ENCODE measurements around the gene THSD7B.
"Not testable (repeated sequence)": the region's sequence is repeated elsewhere in the genome, so short reads cannot be mapped to it uniquely, and the experiment has no call there.

THSD7B gene, protein sequence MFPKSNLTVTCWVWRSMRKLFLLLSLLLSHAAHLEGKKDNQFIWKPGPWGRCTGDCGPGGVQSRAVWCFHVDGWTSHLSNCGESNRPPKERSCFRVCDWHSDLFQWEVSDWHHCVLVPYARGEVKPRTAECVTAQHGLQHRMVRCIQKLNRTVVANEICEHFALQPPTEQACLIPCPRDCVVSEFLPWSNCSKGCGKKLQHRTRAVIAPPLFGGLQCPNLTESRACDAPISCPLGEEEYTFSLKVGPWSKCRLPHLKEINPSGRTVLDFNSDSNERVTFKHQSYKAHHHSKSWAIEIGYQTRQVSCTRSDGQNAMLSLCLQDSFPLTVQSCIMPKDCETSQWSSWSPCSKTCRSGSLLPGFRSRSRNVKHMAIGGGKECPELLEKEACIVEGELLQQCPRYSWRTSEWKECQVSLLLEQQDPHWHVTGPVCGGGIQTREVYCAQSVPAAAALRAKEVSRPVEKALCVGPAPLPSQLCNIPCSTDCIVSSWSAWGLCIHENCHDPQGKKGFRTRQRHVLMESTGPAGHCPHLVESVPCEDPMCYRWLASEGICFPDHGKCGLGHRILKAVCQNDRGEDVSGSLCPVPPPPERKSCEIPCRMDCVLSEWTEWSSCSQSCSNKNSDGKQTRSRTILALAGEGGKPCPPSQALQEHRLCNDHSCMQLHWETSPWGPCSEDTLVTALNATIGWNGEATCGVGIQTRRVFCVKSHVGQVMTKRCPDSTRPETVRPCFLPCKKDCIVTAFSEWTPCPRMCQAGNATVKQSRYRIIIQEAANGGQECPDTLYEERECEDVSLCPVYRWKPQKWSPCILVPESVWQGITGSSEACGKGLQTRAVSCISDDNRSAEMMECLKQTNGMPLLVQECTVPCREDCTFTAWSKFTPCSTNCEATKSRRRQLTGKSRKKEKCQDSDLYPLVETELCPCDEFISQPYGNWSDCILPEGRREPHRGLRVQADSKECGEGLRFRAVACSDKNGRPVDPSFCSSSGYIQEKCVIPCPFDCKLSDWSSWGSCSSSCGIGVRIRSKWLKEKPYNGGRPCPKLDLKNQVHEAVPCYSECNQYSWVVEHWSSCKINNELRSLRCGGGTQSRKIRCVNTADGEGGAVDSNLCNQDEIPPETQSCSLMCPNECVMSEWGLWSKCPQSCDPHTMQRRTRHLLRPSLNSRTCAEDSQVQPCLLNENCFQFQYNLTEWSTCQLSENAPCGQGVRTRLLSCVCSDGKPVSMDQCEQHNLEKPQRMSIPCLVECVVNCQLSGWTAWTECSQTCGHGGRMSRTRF (N-terminal part only)

DNA sequence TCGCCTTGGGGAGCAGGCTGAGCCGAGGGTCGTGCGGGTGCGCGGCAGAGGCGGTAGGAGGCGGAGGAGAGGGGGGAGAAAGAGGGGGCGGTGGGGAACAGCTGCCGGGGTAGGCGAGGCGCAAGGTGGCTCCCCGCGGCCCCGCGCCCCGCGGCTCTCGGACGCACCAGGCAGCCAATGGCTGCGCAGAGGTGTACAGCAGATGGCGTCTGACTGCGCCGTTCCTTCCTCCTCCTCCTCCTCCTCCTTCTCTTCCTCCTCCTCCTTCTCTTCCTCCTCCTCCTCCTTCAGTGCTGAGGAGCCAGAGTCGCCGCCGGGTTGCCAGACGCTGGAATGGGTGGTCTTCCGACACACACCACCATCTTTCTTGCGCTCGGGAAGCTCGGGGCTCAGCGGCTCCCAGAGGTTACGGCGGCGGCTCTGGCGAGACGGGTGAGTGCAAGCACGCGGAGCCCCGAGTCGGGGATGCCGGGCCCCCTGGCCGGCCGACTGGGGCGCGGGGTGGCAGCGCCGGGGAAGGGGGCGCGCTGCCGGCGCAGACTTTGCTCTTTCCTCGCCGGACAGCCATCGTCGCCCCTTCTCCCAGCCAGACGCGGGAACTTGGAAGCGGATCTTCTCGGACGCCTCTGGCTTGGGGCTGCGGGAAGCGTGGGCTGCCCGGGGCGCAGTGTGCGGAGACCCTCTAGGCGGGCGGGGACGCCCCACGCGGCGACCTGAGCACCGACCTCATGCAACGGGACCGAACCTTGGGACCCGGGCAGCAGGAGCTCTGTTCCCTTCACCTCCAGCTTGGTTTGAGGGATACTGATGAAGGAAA is at the start of gene THSD7B:
TSS of gene THSD7B (plus strand) at position 290 of the 817 bp plus-strand sequence. CDS start 116,634 bp downstream, outside the sequence.
- no peak for DNase-seq (ENCODE audit: low spot score)

DNA sequence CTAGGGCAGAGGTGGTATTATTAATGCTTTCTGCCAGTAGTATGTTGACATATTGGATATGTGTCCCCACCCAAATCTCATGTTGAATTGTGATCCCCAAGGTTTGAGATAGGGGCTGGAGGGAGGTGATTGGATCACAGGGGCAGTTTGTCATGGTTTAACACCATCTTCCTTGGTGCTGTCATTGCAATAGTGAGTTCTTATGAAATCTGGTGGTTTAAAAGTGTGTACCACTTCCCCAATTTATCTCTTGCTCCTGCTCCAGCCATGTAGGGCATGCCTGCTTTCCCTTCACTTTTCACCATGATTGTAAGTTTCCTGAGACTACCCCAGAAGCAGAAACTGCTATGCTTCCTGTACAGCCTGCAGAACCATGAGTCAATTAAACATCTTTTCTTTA is 47.1 kb upstream of the THSD7B start:
- DNase-seq (ENCODE audit: low spot score): no peak

DNA sequence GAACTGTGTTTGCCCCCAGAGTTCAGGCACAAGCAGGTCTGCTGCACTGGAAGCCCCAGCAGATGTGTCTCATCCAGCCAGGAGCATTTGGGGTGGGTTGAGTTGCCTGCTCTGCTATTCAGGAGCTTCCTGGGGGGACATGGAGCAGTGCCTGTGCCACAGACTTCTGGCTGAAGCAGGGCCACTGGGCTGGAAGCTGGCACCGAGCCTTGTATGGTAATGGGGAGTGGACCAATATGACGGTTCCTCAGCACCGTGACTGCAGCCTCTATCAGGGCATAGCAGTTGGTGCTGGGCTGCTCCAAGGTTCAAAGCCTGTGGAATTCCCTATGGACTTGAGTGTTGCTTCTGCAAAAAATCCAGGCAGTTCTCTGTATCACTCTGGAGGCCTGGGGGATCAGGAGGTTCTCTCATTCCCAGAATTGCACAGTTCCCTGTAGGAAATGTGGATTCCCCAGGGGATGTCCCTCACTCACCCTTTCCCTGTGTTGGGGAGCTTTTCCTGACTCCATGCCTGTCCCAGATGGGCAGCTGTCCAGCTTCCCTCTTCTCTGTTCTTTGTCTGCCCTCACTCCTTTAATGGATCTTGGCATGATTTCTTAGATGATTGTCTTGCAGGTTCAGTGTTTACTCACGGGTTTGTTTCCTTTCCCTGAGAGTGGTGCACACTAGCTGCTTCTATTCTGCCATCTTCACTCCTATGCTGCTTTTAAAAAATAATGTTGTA is 37.2 kb upstream of the THSD7B start:
- DNase-seq (ENCODE audit: low spot score): no peak

DNA sequence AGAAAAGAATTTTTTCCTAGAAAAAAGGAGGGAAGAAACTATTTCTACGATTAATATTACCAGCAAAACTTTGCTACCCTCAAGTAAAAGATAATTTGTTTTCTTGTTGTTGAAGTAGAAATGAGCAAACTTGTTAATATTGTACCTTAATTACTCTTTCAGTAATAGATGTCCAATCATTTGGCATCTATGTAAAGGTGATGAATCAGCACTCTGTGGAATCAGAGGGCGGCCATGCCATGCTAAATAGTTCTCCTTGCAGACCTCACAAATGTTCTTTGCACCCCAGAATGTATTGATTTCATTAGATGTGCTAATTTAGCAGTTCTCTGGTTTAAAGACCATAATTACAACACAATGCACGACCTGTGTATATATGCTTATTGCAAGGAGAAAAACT is 29.1 kb upstream of the THSD7B start:
- no peak for DNase-seq (ENCODE audit: low spot score)

DNA sequence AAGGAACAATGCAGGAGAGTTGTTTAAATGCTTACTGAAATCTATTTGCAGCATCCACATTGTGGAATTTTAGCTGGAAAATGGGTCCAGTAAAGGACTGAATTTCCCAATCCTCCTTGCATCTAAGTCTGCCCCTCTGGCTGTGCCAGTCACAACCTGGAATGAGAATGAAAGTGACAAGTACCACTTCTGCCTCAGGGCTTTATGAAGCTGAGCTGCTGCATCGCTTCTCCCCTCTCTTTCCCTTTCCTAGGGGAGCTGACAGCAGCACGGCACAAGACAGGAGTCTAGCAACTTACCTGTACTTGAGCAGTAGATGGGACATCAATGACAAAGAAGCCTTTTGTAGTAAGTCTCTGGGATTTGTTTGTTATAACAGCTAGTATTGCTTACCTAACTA is 27.3 kb upstream of the THSD7B start:
- DNase-seq (ENCODE audit: low spot score): no peak

DNA sequence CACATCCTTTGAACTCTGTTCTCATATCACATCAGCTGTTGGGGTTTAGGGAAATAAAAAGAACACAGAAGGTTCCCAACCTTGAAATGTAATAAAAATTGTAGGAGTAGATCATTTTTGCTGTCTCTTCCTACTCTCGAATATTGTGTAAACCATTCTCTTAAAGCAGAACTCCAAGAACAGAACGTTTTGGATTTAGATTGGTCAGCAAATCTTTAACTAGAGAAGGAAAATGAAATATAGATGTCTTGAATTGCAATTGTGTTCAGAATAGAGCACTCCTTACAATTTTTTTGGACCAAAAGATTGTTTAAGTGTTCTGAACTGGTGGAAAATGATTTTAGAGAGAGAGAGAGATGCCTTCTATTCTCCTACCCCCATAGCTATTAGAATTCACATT is 23.9 kb upstream of the THSD7B start:
- DNase-seq (ENCODE audit: low spot score): no peak

DNA sequence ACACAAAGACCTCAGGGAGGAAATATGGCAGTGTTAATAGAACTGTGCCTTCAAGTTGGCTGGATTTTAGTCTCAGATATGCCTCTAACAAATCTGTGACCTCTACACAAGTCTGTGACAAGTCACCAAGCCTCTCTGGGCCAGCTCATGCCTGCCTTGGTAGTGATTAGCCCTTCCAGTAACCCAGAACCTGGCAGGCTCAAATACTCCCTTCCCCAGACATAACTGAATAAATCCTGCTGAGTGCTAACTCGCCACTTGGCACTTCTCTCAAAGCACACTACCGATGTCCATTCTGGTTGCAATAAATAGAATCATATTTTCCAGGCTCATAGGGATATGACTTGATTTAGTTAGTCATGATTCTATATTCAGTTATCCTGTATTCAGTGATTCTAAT is 15.3 kb upstream of the THSD7B start:
- DNase-seq (ENCODE audit: low spot score): no peak

DNA sequence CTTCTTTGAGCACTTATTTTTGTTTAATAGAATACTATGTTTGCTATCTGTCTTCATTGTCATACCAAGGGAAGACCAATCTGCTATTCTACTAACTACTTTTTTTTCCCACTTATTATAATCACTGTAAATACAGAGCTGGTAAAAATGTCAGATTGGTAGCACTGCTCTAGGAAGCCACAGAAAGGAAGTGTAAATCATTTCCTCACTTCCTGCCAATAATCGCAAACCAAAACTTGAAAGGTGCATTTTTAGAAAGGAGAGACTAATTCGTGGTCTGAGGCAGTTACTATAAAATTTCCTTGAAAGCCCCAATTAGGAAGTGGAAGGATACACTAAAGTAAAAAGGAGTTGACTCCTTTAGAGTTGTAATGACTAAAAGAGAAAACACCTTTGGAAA is 13.9 kb upstream of the THSD7B start:
- no peak for DNase-seq (ENCODE audit: low spot score)

DNA sequence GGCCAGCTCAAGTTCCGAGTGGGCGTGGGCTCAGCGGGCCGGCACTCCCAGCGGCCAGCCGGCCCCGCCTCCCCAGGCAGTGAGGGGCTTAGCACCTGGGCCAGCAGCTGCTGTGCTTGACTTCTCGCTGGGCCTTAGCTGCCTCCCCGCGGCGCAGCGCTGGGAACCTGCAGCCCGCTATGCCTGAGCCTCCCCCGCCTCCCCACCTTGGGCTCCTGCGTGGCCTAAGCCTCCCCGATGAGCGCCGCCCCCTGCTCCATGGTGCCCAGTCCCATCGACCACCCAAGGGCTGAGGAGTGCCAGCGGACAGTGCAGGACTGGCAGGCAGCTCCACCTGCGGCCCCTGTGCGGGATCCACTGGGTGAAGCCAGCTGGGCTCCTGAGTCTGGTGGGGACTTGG is 6.8 kb upstream of the THSD7B start:
- DNase-seq (ENCODE audit: low spot score): not testable (repeated sequence)

DNA sequence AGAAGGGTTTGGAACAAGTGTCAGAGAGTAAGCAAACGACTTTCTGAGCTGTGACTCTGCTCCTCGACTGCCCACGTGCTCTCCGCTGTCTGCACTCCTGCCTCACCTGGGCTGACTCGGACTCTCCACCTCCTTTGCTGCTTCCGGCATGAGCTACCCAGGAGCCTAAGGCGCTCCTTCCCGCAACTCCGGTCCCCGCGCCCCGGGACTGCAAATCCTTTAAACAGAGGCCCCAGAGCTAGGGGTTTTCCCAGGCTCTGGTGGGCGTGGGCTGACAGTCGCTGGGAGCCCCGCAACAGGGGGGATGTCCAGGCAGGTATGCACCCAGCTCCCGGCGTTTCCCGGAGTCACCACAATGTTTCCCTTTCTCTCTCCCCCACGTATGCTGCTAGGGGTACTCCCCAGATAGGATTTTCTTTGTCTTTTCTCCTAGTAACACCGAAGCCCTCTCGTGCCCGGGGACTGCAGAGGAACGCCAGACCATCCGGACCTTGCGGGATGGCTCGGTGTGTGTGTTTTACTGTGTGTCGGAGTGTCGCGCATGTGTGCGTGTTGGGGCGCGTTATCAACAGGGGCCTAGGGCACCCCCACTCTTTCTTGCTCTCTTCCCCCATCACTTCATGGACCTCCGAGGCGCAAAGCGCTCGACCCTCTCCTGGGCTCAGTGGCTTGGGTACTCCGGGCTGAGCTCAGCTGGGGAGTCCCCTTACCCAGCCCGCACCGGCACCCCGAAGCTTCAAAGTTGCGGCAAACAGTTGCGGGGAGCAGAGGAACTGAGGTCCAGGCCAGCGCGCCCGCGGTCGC is 691 bp upstream of the THSD7B start:
- DNase-seq (ENCODE audit: low spot score): no peak

DNA sequence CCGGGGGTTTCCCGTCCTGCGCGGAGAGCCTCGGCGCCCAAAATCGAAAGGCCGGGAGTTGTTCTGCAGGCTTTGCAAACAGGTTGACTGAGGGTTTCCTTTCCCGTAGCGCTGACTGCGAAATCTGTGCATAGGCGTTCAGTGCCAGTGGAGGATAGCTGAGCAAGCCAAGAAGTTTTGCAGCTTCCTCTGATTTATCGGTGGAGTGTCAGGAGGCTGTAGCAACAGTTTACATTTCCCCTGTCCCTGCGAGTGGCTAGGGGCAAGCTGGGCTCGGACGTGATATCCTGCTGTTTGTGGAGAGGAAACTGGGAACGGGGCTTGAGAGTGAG is 694 bp downstream of the THSD7B start:
- no peak for DNase-seq (ENCODE audit: low spot score)

DNA sequence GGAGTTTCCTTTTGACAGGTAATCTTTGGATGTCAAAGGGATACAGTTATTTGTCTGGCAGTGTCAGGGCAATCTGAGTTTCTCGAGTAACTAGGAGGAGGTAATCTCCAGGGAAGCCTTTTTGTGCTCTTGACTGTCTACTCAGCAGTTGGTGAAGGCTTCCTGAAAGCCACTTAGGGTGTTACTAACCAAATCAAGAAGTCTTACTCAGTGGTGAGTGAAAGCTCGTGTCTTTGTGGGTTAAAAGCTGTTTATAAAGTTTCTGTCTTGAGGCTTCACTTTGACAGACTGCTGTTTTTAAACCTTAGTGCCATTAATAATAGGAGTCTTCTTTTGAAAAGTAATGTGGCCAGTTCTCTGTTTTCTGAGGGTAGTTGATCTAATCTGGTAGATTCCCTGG is 1.7 kb downstream of the THSD7B start:
- no peak for DNase-seq (ENCODE audit: low spot score)

DNA sequence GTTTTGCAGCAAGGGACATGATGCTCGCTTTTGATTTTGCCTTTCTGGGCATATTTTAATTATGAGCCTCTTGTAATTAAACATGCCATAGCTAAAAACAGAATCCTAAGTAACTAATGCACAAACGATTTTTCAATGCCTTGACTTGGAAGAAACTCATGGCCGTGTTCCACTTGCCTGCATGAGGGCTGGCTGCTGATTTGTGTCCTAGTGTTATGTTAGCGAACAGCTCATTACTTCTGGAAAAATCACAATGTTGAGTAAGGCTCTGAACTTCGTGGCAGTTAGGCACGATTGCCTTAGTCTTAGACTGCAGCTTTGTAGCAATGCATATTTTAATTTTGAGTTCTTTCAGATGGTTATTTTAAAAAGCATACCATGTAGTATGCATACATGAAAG is 4.5 kb downstream of the THSD7B start:
- DNase-seq (ENCODE audit: low spot score): no peak

DNA sequence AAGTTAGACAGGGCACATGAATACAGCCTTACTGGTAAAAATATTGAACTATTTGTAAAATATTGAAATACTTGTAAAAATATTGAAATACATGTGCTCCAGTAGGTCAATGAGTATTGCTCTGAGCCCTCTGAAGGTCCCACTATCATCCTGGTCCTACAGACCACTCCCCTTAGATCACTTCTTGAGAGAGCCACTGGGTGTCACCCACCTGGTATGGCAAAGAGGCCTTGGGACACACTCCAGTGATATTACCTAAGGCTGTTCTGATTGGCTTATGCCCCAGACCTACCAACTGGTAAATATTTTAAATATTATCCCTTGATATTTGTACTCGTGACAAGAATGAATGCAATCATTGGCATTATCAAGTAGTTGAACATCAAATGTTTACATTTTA is 5.0 kb downstream of the THSD7B start:
- no peak for DNase-seq (ENCODE audit: low spot score)

DNA sequence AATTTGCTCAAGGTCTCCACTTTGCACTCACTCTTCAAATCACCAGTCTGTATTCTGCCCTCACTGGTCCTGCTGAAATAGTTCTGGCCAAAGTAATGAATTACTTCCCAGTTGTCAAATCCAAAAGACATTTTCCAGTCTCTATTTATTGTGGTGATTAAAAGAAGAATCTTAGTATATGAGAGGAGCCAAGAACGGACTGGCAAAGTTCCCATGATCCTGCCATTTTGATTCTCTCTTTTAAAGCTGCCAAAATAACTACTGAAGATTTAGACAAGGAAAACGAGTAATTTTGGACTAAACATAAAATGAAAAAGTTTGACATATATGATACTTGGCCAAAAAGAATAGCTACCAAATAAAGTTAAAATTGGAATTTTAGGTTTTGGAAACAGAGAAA is 12.0 kb downstream of the THSD7B start:
- DNase-seq (ENCODE audit: low spot score): no peak

DNA sequence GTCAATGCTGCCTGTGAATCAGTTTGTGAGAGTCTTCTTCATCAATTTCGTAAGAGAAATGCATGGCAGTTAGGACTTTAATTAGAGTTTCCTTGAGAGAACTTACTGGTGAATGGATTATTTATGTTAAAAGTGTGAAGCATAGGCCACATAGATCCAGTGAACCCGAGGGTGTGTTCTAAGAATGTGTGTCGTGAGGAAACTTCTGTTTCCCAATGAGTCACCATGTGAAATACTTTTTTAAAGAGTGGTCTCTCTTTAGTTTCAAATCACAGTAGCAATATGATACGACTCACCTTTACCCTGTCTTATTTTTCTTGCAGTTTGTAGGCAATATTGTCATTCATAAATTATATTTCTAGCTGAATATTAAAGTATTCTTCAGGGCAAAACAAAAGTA is 18.5 kb downstream of the THSD7B start:
- no peak for DNase-seq (ENCODE audit: low spot score)

DNA sequence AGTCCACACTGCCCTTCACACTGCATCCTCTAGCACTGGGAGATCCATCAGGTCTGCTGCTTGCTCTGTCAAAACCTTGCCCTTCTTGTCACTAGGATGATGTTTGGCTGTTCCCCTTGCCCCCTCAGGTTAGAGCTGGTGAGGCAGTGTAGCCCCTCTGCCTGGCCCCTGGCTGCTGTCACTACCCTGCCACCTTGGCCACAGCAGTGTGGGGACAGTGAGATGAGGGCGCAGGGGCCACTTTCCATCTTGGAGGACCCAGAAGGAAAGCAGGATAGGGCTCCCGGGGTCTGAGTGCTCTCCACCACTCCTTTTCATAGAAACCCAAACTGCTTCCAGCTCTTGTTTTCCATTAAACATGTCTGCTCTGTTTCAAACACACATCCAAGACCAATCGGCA is 19.9 kb downstream of the THSD7B start:
- no peak for DNase-seq (ENCODE audit: low spot score)

DNA sequence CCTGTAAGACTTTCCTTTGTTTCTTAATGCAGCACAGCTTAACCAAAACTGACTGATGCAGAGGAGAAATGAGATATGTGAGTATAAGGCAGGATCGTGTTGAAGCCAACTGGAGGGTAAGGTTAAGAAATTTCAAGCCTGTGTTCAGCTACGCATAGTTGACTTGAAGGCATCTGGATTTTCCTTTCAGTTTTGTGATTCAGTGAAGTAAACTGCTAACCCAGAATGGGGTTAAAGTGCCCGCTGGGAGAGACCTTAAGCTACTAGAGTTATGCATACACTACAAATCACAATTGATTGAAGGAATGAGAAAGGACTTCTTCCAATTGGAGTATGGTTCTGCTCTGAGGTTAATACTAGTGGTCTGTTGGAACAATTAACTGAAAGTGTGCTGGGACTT is 22.6 kb downstream of the THSD7B start:
- no peak for DNase-seq (ENCODE audit: low spot score)

DNA sequence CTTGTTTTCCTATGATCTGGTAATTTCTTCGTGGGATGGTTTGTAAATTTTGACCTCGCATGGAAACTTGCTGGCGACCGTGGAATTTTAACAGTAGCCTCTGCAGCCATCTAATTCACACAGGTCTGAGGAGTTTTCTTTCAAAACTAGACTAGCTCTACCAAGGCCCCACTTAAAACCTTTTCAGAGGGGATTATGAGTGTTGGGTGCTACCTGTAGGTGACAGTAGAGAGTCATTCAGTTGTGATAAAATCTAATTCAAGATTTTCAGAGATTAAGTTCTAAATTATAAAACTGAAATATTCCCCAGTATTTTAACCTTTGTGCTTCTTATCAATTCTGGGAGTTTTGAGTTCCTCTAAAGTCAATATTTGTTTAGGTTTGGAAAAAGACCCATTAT is 31.0 kb downstream of the THSD7B start:
- DNase-seq (ENCODE audit: low spot score): no peak

DNA sequence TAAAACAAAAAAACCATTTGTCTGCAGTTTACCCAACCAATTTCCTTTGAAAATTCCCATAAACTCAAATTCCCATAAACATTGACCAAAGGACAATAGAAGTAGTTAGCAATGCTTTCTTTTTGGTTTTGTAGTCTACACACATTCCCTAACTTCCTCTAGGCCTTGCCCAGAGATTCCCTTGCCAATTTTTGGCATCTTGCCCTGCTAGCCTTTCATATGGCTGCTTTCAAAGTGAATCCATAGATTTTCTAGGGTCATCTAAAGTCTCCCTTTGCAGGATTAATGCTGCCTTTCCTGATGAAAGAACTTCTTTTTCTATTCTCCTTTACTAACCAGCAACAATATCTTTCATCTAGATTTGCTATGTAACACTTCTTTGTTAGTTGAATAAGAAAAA is 33.4 kb downstream of the THSD7B start:
- no peak for DNase-seq (ENCODE audit: low spot score)

All from AG08396 (cell line).